GM18520 (cell line): ENCODE data around the gene DNMBP.
"Not testable (repeated sequence)": the region's sequence is repeated elsewhere in the genome, so short reads cannot be mapped to it uniquely, and the experiment has no call there.

Experiments
- ATAC-seq: cut with Tn5 transposase; IDR thresholded peaks from one replicate; pipeline ENCODE4 v1.9.1; 2021; ENCODE audit not compliant: unreplicated experiment

Gene DNMBP

GRCh38 chr10:99985637-99986036, 24.1 kb downstream of the DNMBP start:
- ATAC-seq: not testable (repeated sequence)

DNA sequence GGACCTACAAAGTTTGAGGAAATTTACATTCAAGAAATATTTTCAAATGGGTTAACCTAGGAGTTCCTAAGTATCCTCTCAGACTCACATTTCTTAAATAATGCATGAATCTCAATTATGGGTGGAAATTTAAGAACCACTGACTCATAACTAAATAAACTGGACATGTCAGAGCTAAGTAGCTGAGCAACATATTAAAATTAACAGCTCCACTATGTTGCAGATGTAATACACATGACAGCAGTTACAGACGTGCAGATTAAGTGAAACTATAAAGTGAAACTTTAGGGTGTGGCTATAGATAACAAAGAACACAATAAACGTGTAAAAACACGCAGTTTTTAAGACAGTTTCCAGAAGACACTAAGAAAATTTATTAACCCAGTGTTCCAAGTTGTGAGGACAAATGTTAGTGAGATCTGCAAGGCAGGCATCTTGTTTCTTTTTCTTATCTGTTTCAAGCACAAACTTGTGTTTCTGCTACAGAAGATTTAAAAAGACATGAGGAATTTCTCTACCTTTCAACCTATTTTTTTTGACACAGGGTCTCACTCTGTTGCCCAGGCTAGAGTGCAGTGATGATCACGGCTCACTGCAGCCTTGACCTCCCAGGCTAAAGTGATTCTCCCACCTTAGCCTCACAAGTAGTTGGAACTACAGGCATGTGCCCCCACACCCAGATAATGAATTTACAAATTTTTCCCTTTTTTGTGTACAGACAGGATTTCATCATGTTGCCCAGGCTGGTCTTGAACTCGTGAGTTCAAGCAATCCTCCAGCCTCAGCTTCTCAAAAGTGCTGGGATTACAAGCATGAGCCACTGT, 25.3 kb downstream of the DNMBP start:
- ATAC-seq: no peak

DNA sequence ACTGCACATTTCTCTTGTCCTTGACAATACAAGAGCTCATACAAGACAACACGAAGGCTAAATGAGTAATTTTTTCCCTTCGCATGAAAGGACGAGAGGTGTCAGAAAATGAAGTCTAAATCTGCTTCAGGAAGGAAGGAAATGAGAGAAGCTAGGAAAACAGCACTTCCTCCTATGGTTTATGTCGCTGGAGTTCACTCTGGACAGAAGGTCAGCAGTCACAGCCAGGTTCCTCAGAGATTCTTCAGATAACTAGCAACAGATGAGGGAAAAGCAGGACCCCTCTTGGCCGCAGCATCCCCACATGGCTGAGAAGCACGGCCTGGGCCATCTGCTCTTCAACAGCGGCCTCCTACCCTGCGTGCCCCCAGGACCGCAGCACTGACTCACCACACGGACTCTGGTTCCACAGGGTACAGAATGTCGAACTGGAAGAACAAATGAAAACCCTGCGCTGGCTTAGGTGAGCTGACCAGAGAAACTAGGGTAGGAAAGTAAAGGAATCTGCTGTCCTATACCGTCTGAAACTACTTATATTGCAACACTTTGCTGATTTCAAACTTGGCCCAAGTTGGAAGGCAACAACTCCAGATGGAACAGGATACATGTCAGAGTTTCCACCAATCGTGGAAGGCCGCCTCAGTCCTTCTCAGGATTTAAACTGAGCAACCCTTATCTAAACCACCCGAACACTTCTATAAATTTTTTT, 26.3 kb downstream of the DNMBP start:
- ATAC-seq: no peak

- no peak for ATAC-seq
Observed at GRCh38 chr10:99982728-99983127, 27.0 kb downstream of the DNMBP start.

- no peak for ATAC-seq
Observed at GRCh38 chr10:99981581-99982199, 28.1 kb downstream of the DNMBP start.

GRCh38 chr10:99979066-99979685, 30.6 kb downstream of the DNMBP start:
- ATAC-seq: no peak

DNA sequence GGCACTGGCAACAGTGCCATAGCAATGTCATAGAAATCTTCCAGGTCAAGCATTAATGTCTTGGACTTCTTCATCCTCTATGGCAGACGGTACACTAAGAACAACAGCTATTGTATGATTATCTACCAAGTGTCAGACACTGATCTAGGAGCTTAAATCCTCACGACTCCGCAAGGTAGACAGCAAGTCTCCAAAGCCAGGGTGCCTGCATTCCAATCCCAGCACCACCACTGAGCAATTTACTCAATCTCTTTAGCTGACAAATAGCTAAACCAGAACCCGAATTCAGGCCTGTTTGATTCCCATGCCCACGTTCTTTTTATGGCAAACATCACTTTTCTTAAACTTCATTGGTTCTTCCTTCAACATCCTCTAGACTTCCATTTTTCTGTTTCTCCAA, 31.8 kb downstream of the DNMBP start:
- ATAC-seq: no peak

DNA sequence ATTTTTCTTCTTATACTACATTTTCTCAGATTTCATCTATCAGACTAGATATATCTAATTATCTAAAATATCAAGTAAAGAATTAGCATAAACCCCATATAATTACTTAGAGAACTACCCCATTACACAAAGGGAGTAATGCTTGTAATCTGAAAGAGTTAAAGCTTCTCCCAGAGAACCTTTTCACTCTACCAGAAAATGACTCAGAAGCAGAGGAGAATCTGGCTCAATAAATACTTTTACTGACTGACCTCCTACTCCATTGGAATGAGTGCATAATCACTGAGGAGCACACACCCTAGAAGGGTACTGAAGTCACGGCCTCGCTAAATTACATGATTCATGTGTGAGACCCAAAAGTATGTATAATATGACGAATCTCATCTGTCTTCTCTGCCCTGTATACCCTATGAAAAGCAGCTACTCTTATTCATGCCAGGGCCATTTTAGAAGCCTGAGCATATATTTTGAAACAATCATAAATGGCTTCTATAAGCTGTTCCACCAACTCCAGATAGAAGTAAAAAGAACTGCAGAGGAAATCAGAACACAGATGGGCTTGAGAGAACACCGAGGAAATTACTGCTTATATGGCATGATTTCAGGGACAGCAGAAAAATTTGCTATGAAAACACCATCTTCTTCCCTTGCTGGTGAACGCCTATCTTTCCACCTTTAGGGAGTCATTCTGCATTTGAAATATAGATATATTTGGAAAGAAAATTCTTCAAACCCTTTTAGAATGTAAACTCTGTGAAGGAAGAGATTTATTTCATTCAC, 32.7 kb downstream of the DNMBP start:
- no peak for ATAC-seq

GRCh38 chr10:99975942-99976809, 33.6 kb downstream of the DNMBP start:
- no peak for ATAC-seq

GRCh38 chr10:99975106-99975829, 34.5 kb downstream of the DNMBP start:
- no peak for ATAC-seq

DNA sequence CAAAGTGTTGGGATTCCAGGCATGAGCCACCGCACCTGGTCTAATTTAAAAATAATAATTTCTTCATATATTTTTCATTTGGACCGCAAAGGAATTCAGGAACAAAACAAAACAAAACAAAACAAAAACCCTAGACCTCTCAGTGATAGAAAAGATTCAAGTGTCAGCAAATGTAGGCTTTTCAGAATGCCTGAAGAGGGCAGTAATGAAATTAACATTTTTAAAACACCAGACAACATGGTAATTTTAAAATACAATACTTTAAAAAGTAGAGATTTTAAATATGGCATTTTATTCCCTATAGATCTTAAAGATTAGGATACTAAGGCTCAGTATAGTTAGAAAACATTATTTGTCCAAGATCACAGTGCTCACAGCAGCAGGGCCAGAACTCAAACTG, 36.6 kb downstream of the DNMBP start:
- ATAC-seq: no peak

DNA sequence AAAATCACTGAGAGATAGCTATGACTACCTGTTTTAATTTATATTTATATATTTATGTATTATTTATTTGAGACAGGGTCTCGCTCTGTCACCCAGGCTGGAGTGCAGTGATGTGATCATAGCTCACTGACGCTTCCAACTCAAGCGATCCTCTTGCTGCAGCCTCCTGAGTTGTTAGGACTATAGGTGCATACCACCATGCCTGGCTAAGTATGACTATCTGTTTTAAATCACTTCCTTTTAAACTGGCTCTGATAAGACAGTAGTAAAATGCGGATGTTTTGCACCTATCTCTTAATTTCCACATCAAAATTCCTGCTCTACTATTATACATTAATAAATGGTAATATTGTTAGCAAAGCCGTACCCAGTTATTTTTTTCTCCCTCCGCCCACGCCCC, 41.8 kb downstream of the DNMBP start:
- ATAC-seq: no peak

DNA sequence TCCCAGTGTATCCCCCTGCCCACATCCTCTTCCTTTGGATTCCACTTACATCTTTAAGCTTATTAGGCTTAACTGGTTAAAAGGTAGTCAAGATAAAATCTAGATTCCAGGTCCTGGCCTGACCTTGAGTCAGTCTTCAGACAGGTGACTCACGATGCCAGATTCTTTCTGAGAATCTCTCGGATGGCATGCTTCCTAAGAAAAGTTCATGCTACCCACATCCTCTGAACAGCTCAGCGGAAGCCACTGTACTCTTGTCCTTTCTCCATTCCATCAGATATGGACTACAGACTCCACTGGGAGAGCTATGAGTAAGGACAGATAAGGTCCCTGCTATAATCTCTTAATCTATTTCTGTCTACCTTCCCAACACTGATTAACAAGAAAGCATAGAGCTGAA, 43.4 kb downstream of the DNMBP start:
- ATAC-seq: no peak

DNA sequence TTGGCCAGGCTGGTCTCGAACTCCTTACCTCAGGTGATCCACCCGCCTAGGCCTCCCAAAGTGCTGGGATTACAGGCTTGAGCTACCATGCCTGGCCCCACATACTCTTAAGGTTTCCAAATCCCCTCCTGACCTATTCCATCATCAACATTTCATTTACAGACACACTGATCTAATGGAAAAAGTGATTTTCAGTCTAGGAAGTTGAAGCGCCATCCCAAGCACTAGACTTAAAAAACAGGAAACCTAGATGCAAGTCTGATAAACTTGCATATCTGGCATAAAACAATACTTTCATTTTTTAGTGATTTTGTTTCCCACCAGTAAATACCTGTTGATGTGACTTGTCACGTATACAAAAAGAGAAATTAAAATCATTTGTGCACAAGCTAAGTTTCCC, 44.0 kb downstream of the DNMBP start:
- ATAC-seq: no peak

GRCh38 chr10:99964791-99965190, 45.0 kb downstream of the DNMBP start:
- ATAC-seq: no peak

- not testable (repeated sequence) for ATAC-seq
Observed at GRCh38 chr10:99963467-99964165, 46.1 kb downstream of the DNMBP start.

- ATAC-seq: no peak
Observed at GRCh38 chr10:99958806-99959205, 50.9 kb downstream of the DNMBP start.

GRCh38 chr10:99958302-99958701, 51.4 kb downstream of the DNMBP start:
- no peak for ATAC-seq

GRCh38 chr10:99953510-99953909, 56.2 kb downstream of the DNMBP start:
- not testable (repeated sequence) for ATAC-seq
